Lung (tissue), 12 donors: ENCODE data around the gene ATXN1. TPM values are rescaled to one million over a fixed set of nuclear protein-coding genes. Genes with fewer than 3 reads are reported as not detected.

Source experiments
- ATAC-seq: fragments of 200-7000 bp; cut with Tn5 transposase; one replicate; pipeline ENCODE4 v1.9.1; 2020; ENCODE audit warnings: moderate number of reproducible peaks; ENCODE audit not compliant: insufficient read depth, low FRiP score
- DNase-seq, 3 donors: peaks; one replicate each; pipeline ENCODE4 v3.0.0-alpha.2; 2013 to 2017
- H3K27ac ChIP-seq, 2 donors: one replicate each; pipeline ENCODE4 v1.5.1; 2013; ENCODE audit warnings: mild to moderate bottlenecking in 2 of 2, moderate library complexity in 2 of 2, control low read depth in 1 of 2, inconsistent platforms in 1 of 2, low read depth in 1 of 2, low read length in 1 of 2
- H3K27me3 ChIP-seq, 3 donors: one replicate each; pipeline ENCODE4 v1.5.1; 2013; ENCODE audit warnings: low read length in 2 of 3; ENCODE audit not compliant: control insufficient read depth in 3 of 3, insufficient read depth in 3 of 3
- H3K36me3 ChIP-seq, 4 donors: one replicate each; pipeline ENCODE4 v1.5.1; 2013; ENCODE audit warnings: low read length in 4 of 4, mild to moderate bottlenecking in 1 of 4, moderate library complexity in 1 of 4; ENCODE audit not compliant: control insufficient read depth in 4 of 4, insufficient read depth in 4 of 4
- H3K4me1 ChIP-seq, 5 donors: one replicate each; pipeline ENCODE4 v1.5.1; 2013; ENCODE audit warnings: low read length in 5 of 5, mild to moderate bottlenecking in 2 of 5, moderate library complexity in 1 of 5; ENCODE audit not compliant: control insufficient read depth in 5 of 5, insufficient read depth in 5 of 5
- H3K4me3 ChIP-seq: one replicate; pipeline ENCODE4 v1.5.1; 2013; ENCODE audit warnings: mild to moderate bottlenecking, control low read depth, moderate library complexity
- H3K9ac ChIP-seq, 2 donors: one replicate each; pipeline ENCODE4 v1.5.1; 2013; ENCODE audit warnings: low read length in 2 of 2, control low read depth in 1 of 2; ENCODE audit not compliant: insufficient read depth in 1 of 2
- H3K9me3 ChIP-seq, 4 donors: one replicate each; pipeline ENCODE4 v1.5.1; 2013; ENCODE audit warnings: low read length in 3 of 4, mild to moderate bottlenecking in 1 of 4, moderate library complexity in 1 of 4; ENCODE audit not compliant: control insufficient read depth in 4 of 4, insufficient read depth in 3 of 4
- WGBS, 2 donors: extraction: QIAGEN DNeasy Blood & Tissue Kit; methylation state at CpG; one replicate each; pipeline ENCODE4 v1.1.7; 2013; 5-methylcytosine and 5-hydroxymethylcytosine counted together
- polyA plus RNA-seq, 2 donors: library from polyadenylated mRNA; stranded (reverse); fragments of 200-250 nt; gene quantifications; one replicate each; pipeline ENCODE4 v1.2.1, GENCODE V29; 2013
- total RNA-seq, 2 donors: library from RNA; depleted of rRNA in 1 of 2; stranded (reverse); fragments of >200 nt in 1 of 2; gene quantifications; one replicate each; pipeline ENCODE4 v1.2.1, GENCODE V29; 2014 to 2021
- TF ChIP-seq, protein P1 (sequence below): IDR thresholded peaks from 2 replicates; pipeline ENCODE4 v1.5.1; 2012; ENCODE audit warnings: mild to moderate bottlenecking; ENCODE audit errors: control extremely low read depth, extremely low read depth
- donor health status: control.
- donor health status: control.
- donor health status: Bipolar disorder and iron deficiency.
- donor health status: healthy.
- donor health status: DM: yes; HTN: yes; CAD: no.

ATXN1 gene
- total and polyA plus RNA-seq, 4 donors, result 9.7 to 108 (median 34.9) TPM

DNA sequence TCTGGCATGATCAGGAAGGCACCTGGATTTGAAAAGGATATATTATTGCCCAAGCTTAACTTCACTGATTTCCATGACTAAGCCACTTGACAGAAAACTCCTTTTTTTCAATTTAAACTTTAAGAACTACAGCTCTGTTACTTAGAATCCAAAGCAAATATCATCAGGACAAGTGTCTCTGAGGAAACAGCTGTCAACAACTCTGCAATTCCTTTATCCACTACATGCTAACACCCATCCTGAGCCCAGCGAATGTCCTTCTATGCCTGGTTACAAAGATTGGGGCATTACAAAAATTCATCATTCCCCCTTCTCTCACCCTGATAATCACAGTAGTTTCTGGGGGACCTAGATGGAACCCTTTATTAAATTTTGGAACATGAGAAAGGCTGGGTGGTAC lies 386.1 kb downstream of the ATXN1 start:
- Histone ChIP-seq H3K9ac (no peak overlapping the region), H3K4me1 (peaks cover 0 to 17% (median 0%) of the 10 kb centered on the region in 5 donors), H3K9me3 (peaks cover 0 to 2% (median 0%) of the 10 kb centered on the region in 4 donors), H3K4me3 (no peak overlapping the region), H3K27me3 (no peaks in the 10 kb centered on the region), H3K36me3 (peaks cover 0 to 3% (median under 1%) of the 10 kb centered on the region in 4 donors), H3K27ac (no peak overlapping the region)
- DNase-seq (no peak), ATAC-seq (no peak)
- TF ChIP-seq, protein P1, sequence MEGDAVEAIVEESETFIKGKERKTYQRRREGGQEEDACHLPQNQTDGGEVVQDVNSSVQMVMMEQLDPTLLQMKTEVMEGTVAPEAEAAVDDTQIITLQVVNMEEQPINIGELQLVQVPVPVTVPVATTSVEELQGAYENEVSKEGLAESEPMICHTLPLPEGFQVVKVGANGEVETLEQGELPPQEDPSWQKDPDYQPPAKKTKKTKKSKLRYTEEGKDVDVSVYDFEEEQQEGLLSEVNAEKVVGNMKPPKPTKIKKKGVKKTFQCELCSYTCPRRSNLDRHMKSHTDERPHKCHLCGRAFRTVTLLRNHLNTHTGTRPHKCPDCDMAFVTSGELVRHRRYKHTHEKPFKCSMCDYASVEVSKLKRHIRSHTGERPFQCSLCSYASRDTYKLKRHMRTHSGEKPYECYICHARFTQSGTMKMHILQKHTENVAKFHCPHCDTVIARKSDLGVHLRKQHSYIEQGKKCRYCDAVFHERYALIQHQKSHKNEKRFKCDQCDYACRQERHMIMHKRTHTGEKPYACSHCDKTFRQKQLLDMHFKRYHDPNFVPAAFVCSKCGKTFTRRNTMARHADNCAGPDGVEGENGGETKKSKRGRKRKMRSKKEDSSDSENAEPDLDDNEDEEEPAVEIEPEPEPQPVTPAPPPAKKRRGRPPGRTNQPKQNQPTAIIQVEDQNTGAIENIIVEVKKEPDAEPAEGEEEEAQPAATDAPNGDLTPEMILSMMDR, result no peak
- 56 to 83% methylated on average over 1 of the region's 1 CpG for WGBS, 2 donors

DNA sequence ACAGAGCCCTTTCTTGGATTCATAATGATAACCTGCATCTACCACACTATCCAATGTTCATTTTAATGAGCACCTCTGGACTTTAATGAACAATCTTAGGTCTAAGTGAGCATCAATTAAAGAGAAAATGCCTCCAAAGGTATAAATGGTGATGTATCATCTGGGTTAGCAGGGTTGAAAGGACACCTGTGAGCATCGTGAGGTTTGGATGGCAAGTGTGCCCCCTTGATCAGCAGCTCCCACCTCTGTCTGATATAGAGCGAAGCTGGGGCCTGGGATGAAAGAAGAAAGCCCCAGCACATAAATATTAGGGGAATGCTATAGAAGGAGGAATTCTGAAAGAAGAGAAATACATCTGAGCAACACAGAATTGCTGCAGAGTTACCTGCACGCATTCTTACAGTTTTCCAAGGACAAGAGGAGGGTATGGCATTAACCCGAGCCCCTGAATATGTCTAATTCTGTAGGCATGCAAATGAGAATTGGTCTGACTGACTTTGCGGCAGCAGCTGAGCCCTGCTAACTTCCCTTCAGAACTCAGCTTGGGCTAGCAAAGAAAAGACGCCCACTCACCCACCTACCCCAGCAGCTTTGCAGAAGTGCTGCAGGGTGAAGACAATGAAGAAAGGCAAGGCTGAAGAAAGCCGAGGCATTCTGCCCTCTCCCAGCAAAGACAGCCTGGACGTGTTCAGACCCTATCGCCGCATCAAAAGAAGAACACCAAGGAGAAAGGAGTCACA lies 386.6 kb downstream of the ATXN1 start:
- Histone ChIP-seq H3K9ac (no peak overlapping the region), H3K27me3 (no peaks in the 10 kb centered on the region), H3K36me3 (peaks cover 0 to 3% (median under 1%) of the 10 kb centered on the region in 4 donors), H3K27ac (no peak overlapping the region), H3K4me1 (peaks cover 0 to 17% (median 0%) of the 10 kb centered on the region in 5 donors), H3K4me3 (no peak overlapping the region), H3K9me3 (peaks cover 0 to 2% (median 0%) of the 10 kb centered on the region in 4 donors)
- WGBS, 2 donors, result 89% methylated on average over 10 of the region's 10 CpGs
- no peak for DNase-seq
- TF ChIP-seq, protein P1, result no peak
- ATAC-seq, result no peak

DNA sequence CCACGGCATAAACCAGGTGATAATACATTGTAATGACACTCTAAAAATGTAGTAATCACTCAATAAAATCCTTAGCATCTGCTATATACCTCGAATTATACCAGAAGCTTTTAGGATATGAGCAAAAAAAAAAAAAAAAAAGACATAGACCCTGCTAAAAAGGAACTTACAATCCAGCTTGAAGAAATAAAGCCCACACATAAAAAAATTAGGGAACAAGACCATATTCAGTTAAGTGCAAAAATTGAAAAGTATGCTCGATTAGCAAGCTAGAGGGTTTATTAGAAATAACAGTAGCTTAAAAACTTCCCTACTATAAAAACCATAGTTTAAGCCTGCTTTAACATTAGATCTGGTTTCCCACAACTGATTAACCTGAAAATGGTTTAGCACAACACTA lies 387.2 kb downstream of the ATXN1 start:
- peaks cover 0 to 17% (median 0%) of the 10 kb centered on the region in 5 donors for H3K4me1 ChIP-seq
- ATAC-seq, result no peak
- no peak for DNase-seq
- no peak overlapping the region for H3K9ac ChIP-seq
- no peak overlapping the region for H3K27ac ChIP-seq
- H3K27me3 ChIP-seq, result no peaks in the 10 kb centered on the region
- WGBS, 2 donors, result 76 to 92% methylated on average over 3 of the region's 3 CpGs
- peaks cover 0 to 3% (median under 1%) of the 10 kb centered on the region in 4 donors for H3K36me3 ChIP-seq
- H3K4me3 ChIP-seq, result no peak overlapping the region
- peaks cover 0 to 2% (median 0%) of the 10 kb centered on the region in 4 donors for H3K9me3 ChIP-seq
- TF ChIP-seq, protein P1, result no peak
